Neural cell (in vitro differentiated cells): ENCODE data around the gene SLC39A3. TPM values are rescaled to one million over a fixed set of nuclear protein-coding genes. Genes with fewer than 3 reads are reported as not detected.

ENCODE experiments used
- H2AFZ ChIP-seq: fragments of 200-600, 300-800 bp; sonication (generic), shearing (Covaris generic); 2 replicates; pipeline ENCODE4 v1.6.0; 2014; ENCODE audit warnings: low read depth, mild to moderate bottlenecking, antibody characterized with exemption, low read length, moderate library complexity
- H3F3A ChIP-seq: fragments of 200-600 bp; shearing (Covaris generic); 2 replicates; pipeline ENCODE4 v1.6.1; 2016; ENCODE audit warnings: mild to moderate bottlenecking, moderate library complexity, mixed read lengths, antibody characterized with exemption, low read length; ENCODE audit not compliant: insufficient read depth, poor library complexity, severe bottlenecking
- H3K27ac ChIP-seq: fragments of 200-600, 300-800 bp; sonication (generic), shearing (Covaris generic); 2 replicates; pipeline ENCODE4 v1.5.1; 2014; ENCODE audit warnings: mild to moderate bottlenecking, low read length, moderate library complexity
- H3K27me3 ChIP-seq: fragments of 300-800, 200-600 bp; sonication (generic), shearing (Covaris generic); 2 replicates; pipeline ENCODE4 v1.6.0; 2014; ENCODE audit warnings: mild to moderate bottlenecking, low read depth, low read length, moderate library complexity; ENCODE audit not compliant: insufficient read depth
- H3K36me3 ChIP-seq: fragments of 300-800, 200-600 bp; sonication (generic), shearing (Covaris generic); 2 replicates; pipeline ENCODE4 v1.5.1; 2014; ENCODE audit warnings: mild to moderate bottlenecking, antibody characterized with exemption, low read length, moderate library complexity; ENCODE audit not compliant: insufficient read depth
- H3K4me2 ChIP-seq: fragments of 300-800, 200-600 bp; sonication (generic), shearing (Covaris generic); 2 replicates; pipeline ENCODE4 v1.6.0; 2014; ENCODE audit warnings: mild to moderate bottlenecking, low read length
- H3K4me3 ChIP-seq: fragments of 300-800, 200-600 bp; sonication (generic), shearing (Covaris generic); 2 replicates; pipeline ENCODE4 v1.5.1; 2014; ENCODE audit warnings: mild to moderate bottlenecking, low read length, moderate library complexity
- H3K79me2 ChIP-seq: fragments of 200-600 bp; shearing (Covaris generic); replicated peaks from 2 replicates; pipeline ENCODE4 v1.6.0; 2014; ENCODE audit warnings: mild to moderate bottlenecking, low read length, moderate library complexity; ENCODE audit not compliant: insufficient read depth
- H3K9ac ChIP-seq: fragments of 300-800, 200-600 bp; sonication (generic), shearing (Covaris generic); 2 replicates; pipeline ENCODE4 v1.6.1; 2016; ENCODE audit warnings: mild to moderate bottlenecking, low read length, mixed read lengths
- H3K9me2 ChIP-seq: fragments of 200-600 bp; shearing (Covaris generic); 2 replicates; pipeline ENCODE4 v1.6.1; 2016; ENCODE audit warnings: mild to moderate bottlenecking, low read length, mixed read lengths; ENCODE audit not compliant: insufficient read depth
- H3K9me3 ChIP-seq: fragments of 200-600, 300-800 bp; sonication (generic), shearing (Covaris generic); 2 replicates; pipeline ENCODE4 v1.6.1; 2016; ENCODE audit warnings: mild to moderate bottlenecking, mixed run types, low read length, moderate library complexity, mixed read lengths
- H4K20me1 ChIP-seq: fragments of 200-600 bp; shearing (Covaris generic); 2 replicates; pipeline ENCODE4 v1.6.1; 2016; ENCODE audit warnings: mild to moderate bottlenecking, mixed run types; ENCODE audit not compliant: insufficient read depth
- EP300 ChIP-seq: fragments of 450-650 bp; conservative IDR thresholded peaks from 2 replicates; pipeline ENCODE4 v1.6.1; 2014; ENCODE audit warnings: antibody characterized with exemption, mild to moderate bottlenecking, moderate library complexity; ENCODE audit not compliant: poor library complexity, severe bottlenecking
- EZH2 ChIP-seq: fragments of 200-600, 300-800 bp; shearing (Covaris generic), sonication (generic); IDR thresholded peaks from 2 replicates; pipeline ENCODE4 v1.6.1; 2014; ENCODE audit warnings: antibody characterized with exemption, low read length, borderline replicate concordance, mild to moderate bottlenecking; ENCODE audit not compliant: insufficient read depth, poor library complexity, severe bottlenecking
- MXI1 ChIP-seq: fragments of 450-650 bp; conservative IDR thresholded peaks from 2 replicates; pipeline ENCODE4 v1.6.1; 2014; ENCODE audit warnings: antibody characterized with exemption, mild to moderate bottlenecking; ENCODE audit not compliant: poor library complexity, severe bottlenecking
- POLR2AphosphoS5 ChIP-seq: IDR thresholded peaks from 2 replicates; pipeline ENCODE4 v1.6.1; 2012
- RAD21 ChIP-seq: fragments of 450-650 bp; conservative IDR thresholded peaks from 2 replicates; pipeline ENCODE4 v1.6.1; 2014; ENCODE audit warnings: antibody characterized with exemption, mild to moderate bottlenecking, moderate library complexity
- SMC3 ChIP-seq: fragments of 450-650 bp; conservative IDR thresholded peaks from 2 replicates; pipeline ENCODE4 v1.6.1; 2014; ENCODE audit warnings: antibody characterized with exemption, mild to moderate bottlenecking, moderate library complexity; ENCODE audit not compliant: poor library complexity
- TAF1 ChIP-seq: IDR thresholded peaks from 2 replicates; pipeline ENCODE4 v1.6.1; 2012; ENCODE audit warnings: low read depth
- polyA plus RNA-seq: library from polyadenylated mRNA; depleted of rRNA; stranded (reverse); fragments of >200 nt; gene quantifications from 2 replicates; pipeline ENCODE4 v1.2.3, GENCODE V29; 2014
- TF ChIP-seq, protein P1 (sequence below): fragments of 450-650 bp; IDR thresholded peaks from 2 replicates; pipeline ENCODE4 v1.5.1; 2014; ENCODE audit warnings: antibody characterized with exemption, mild to moderate bottlenecking, moderate library complexity; ENCODE audit not compliant: poor library complexity, severe bottlenecking
- TF ChIP-seq, protein P2 (sequence below): IDR thresholded peaks from 2 replicates; pipeline ENCODE4 v1.6.1; 2012; ENCODE audit warnings: borderline replicate concordance

Gene SLC39A3
- polyA plus RNA-seq, 1 donor from 2014 or later = 72.8 TPM

DNA sequence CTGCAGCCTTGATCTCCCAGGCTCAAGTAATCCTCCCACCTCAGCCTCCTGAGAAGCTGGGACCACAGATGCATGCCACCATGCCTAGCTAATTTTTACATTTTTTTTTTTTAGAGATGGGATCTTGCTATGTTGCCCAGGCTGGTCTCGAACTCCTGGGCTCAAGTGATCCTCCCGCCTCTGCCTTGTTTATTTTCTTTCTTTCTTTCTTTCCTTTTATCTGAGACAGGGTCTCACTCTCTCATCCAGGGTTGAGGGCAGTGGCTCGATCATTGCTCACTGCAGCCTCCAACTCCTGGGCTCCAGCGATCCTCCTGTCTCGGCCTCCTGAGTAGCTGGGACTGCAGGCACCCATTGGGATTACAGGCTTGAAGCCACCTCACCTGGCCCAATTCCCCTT lies 33.6 kb downstream of the SLC39A3 start:
- H3K79me2 ChIP-seq = no peaks in the 10 kb centered on the region
- H3K4me3 ChIP-seq = no peak overlapping the region
- no peak overlapping the region for H3K9ac ChIP-seq
- H4K20me1 ChIP-seq = no peaks in the 10 kb centered on the region
- no peaks in the 10 kb centered on the region for H3K9me2 ChIP-seq
- H3K9me3 ChIP-seq = no peaks in the 10 kb centered on the region
- no peak overlapping the region for H2AFZ ChIP-seq
- no peak overlapping the region for H3K4me2 ChIP-seq
- no peaks in the 10 kb centered on the region for H3K36me3 ChIP-seq
- no peak overlapping the region for H3K27ac ChIP-seq
- TF ChIP-seq MXI1 (no peak), EZH2 (no peak), EP300 (no peak), TAF1 (no peak), RAD21 (no peak), POLR2AphosphoS5 (no peak), SMC3 (no peak)
- TF ChIP-seq, protein P1, sequence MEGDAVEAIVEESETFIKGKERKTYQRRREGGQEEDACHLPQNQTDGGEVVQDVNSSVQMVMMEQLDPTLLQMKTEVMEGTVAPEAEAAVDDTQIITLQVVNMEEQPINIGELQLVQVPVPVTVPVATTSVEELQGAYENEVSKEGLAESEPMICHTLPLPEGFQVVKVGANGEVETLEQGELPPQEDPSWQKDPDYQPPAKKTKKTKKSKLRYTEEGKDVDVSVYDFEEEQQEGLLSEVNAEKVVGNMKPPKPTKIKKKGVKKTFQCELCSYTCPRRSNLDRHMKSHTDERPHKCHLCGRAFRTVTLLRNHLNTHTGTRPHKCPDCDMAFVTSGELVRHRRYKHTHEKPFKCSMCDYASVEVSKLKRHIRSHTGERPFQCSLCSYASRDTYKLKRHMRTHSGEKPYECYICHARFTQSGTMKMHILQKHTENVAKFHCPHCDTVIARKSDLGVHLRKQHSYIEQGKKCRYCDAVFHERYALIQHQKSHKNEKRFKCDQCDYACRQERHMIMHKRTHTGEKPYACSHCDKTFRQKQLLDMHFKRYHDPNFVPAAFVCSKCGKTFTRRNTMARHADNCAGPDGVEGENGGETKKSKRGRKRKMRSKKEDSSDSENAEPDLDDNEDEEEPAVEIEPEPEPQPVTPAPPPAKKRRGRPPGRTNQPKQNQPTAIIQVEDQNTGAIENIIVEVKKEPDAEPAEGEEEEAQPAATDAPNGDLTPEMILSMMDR = no peak
- TF ChIP-seq, protein P2, sequence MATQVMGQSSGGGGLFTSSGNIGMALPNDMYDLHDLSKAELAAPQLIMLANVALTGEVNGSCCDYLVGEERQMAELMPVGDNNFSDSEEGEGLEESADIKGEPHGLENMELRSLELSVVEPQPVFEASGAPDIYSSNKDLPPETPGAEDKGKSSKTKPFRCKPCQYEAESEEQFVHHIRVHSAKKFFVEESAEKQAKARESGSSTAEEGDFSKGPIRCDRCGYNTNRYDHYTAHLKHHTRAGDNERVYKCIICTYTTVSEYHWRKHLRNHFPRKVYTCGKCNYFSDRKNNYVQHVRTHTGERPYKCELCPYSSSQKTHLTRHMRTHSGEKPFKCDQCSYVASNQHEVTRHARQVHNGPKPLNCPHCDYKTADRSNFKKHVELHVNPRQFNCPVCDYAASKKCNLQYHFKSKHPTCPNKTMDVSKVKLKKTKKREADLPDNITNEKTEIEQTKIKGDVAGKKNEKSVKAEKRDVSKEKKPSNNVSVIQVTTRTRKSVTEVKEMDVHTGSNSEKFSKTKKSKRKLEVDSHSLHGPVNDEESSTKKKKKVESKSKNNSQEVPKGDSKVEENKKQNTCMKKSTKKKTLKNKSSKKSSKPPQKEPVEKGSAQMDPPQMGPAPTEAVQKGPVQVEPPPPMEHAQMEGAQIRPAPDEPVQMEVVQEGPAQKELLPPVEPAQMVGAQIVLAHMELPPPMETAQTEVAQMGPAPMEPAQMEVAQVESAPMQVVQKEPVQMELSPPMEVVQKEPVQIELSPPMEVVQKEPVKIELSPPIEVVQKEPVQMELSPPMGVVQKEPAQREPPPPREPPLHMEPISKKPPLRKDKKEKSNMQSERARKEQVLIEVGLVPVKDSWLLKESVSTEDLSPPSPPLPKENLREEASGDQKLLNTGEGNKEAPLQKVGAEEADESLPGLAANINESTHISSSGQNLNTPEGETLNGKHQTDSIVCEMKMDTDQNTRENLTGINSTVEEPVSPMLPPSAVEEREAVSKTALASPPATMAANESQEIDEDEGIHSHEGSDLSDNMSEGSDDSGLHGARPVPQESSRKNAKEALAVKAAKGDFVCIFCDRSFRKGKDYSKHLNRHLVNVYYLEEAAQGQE = no peak
- peaks cover 10% of the 10 kb centered on the region for H3K27me3 ChIP-seq
- H3F3A ChIP-seq = no peaks in the 10 kb centered on the region

DNA sequence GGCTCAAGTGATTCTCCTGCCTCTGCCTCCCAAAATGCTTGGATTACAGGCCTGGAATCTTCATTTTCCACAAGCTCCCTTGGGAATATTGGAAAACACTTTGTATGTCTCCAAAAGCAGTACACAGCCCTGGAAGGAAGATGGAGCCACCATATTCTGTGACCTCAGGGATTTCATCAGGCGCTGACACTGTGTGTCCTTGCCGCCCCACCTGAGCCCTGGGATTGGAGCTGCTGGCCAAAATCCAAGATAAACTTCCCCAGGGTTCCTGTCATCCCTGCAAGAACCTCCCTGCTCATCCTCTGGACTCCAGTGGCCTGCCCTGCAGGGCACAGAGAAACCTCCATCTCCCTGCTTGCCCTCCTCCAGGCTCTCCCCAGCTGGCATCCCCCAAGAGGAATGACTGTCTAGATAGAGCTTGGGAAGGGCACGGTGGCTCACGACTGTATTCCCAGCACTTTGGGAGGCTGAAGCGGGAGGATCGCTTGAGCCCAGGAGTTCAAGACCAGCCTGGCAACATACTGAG lies 36.1 kb downstream of the SLC39A3 start:
- Histone ChIP-seq H2AFZ (no peak overlapping the region), H3K9ac (no peak overlapping the region), H3K4me2 (no peak overlapping the region), H3F3A (no peaks in the 10 kb centered on the region), H3K36me3 (no peaks in the 10 kb centered on the region), H3K9me2 (no peaks in the 10 kb centered on the region), H3K4me3 (no peak overlapping the region), H3K9me3 (no peaks in the 10 kb centered on the region), H4K20me1 (no peaks in the 10 kb centered on the region), H3K27me3 (peaks cover 12% of the 10 kb centered on the region), H3K79me2 (no peaks in the 10 kb centered on the region), H3K27ac (no peak overlapping the region)
- TF ChIP-seq TAF1 = no peak

DNA sequence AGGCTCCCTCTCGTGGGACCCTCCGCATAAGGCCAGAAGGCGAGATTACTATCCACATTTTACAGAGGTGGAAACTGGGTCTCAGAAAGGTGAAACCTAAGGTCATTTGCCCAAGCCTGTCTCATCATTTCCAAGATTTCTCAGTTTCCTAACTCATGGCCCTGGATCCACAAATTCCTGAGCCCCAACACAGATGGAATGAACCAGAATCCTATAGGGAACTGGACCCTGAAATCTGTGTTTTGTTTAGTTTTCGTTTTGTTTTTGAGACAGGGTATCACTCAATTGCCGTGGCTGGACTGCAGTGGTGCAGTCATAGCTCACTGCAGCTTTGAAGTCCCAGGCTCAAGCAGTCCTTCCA lies 36.8 kb downstream of the SLC39A3 start:
- TF ChIP-seq POLR2AphosphoS5 (no peak), TAF1 (no peak), RAD21 (no peak), EZH2 (no peak), EP300 (no peak), SMC3 (no peak), MXI1 (no peak)
- TF ChIP-seq, protein P2 = no peak
- TF ChIP-seq, protein P1 = no peak
- no peak overlapping the region for H3K27ac ChIP-seq

More for the DNA sequence above, 36.8 kb downstream of the SLC39A3 start:
- Histone ChIP-seq H3F3A (no peaks in the 10 kb centered on the region), H3K79me2 (no peaks in the 10 kb centered on the region), H2AFZ (no peak overlapping the region), H3K27me3 (peaks cover 12% of the 10 kb centered on the region), H3K36me3 (no peaks in the 10 kb centered on the region), H3K9me3 (no peaks in the 10 kb centered on the region), H4K20me1 (no peaks in the 10 kb centered on the region), H3K9me2 (no peaks in the 10 kb centered on the region), H3K4me2 (peak overlapping the region; percentile 19), H3K9ac (no peak overlapping the region), H3K4me3 (peak overlapping the region; percentile 60)
